ENCODE data around the gene CSF1R.

The CSF1R gene

DNA sequence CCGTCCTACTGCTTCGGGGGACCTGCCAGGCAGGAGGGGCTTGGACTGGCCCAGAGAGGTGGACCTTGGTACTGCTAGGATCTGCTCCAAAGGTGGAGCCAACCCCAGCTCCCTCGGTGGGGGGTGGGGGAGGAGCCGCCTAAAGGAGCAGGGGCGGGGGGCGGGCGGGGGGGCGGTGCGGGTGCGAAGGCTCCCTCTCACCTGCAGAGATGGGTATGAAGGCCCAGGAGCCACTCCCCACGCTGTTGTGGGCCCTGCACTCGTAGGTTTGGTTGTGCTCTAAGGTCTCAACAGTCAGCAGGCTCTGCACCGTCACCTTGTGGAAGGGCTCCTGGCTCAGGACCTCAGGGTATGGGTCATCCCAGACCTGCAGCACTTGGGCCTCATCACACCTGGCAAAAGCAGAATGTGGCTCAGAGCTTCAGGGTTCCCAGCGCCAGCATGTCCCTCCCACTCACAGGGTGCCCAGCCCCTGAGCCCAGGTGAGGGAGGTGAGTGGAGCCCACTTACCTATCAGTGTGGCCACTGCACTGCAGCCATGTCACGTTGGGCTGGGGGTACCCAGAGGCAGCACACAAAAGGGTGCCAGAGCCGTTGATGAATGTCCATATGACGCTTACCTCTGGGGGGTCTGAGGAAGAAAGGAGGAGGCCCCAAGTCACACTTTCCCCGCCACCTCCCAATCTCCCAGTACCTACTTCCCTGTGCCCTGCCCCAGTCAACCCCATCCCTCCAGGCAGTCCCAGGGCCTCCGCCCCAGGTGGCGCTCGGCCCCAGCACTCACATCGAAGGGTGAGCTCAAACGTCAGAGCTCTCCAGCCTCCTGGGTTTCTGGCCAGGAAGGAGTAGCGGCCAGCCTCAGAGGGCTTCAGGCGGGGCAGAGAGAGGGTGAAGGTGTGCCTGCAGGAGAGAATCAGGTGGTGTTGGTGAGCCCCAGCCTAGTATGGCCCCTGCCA, 16.4 kb downstream of the CSF1R start:
- no peak overlapping the region for H3K4me3 ChIP-seq (ENCODE audit: low read depth, low read length)
- no peak for DNase-seq (ENCODE audit: low read depth)
- TF ChIP-seq, protein P1, sequence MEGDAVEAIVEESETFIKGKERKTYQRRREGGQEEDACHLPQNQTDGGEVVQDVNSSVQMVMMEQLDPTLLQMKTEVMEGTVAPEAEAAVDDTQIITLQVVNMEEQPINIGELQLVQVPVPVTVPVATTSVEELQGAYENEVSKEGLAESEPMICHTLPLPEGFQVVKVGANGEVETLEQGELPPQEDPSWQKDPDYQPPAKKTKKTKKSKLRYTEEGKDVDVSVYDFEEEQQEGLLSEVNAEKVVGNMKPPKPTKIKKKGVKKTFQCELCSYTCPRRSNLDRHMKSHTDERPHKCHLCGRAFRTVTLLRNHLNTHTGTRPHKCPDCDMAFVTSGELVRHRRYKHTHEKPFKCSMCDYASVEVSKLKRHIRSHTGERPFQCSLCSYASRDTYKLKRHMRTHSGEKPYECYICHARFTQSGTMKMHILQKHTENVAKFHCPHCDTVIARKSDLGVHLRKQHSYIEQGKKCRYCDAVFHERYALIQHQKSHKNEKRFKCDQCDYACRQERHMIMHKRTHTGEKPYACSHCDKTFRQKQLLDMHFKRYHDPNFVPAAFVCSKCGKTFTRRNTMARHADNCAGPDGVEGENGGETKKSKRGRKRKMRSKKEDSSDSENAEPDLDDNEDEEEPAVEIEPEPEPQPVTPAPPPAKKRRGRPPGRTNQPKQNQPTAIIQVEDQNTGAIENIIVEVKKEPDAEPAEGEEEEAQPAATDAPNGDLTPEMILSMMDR (IDR thresholded peaks at IDR 0.05; ENCODE audit: control insufficient read depth, extremely low read depth, insufficient read depth) = no peak

DNA sequence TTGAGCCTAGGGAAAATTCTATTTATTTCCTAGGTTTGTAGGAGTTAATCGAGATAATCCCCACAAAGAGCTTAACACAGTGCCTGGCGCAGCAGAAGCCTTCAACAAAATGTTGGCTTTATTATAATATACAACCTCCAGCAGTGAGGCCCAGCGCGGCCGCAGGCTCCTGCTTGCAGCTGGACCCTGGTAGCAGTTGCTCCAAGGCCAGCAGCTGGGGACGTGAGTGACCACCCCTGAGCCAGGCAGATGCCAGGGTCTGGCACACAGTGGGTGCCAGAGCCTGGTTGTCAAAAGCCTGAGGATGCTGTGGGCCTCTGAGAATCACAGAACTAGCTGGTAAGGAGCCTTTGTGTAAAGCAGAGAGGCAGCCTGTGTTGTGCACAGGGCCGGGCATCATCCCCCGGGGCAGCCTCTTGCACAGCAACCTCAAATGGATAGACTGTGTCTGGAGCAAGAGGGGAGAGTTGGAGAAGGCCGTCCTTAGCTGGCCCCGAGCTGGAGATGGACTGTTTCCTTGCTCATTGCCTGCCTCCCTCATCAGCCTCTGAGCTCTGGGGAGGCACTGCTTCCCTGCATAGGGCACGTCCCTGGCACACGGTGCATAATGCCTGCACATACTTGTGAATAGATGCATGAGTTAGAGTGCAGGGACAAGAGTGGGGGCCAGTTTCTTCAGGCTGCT, 17.3 kb downstream of the CSF1R start:
- no peak overlapping the region for H3K4me3 ChIP-seq (ENCODE audit: low read depth, low read length)
- no peak for DNase-seq (ENCODE audit: low read depth)
- TF ChIP-seq, protein P1 (IDR thresholded peaks at IDR 0.05; ENCODE audit: control insufficient read depth, extremely low read depth, insufficient read depth) = no peak

DNA sequence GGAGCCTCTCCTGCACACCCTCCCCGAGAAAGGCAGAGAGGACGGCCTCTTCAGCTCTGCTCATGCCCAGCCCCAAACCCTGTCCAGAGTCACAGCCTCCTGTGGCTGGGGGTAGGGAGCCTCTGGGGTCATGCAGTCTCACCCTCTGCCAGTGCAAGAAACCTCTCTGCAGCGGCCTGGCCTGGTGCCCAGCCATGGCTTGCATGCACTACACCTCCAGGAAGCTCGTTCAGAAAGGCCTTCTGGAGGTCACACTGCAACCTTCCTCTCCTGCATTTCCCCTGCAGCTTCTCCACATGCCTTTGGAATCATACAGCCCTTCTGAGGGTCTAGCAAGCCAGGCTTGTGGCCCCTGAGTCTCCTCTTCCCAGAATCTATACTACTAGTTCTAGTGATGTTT, 17.9 kb downstream of the CSF1R start:
- no peak for DNase-seq (ENCODE audit: low read depth)
- no peak overlapping the region for H3K4me3 ChIP-seq (ENCODE audit: low read depth, low read length)
- TF ChIP-seq, protein P1 (IDR thresholded peaks at IDR 0.05; ENCODE audit: control insufficient read depth, extremely low read depth, insufficient read depth) = no peak

DNA sequence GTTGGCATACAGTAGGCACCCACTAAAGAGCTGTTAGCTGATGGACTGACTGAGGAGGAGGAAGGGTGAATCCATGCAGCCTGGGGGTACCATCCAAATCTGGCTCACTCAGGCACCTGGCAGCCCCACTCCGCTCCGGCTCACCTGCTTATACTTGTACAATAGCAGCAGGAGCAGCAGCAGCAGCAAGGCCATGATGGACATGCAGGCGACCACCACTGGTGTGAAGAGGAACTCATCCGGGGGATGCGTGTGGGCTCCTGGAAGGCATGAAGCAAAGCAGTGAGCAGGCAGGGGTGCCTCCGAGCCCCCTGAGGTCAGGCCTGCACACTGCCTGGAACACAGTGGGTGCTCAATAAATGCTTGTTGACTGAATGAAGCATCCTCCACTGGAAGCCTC, 18.3 kb downstream of the CSF1R start:
- no peak for DNase-seq (ENCODE audit: low read depth)
- H3K4me3 ChIP-seq (ENCODE audit: low read depth, low read length) = no peak overlapping the region

DNA sequence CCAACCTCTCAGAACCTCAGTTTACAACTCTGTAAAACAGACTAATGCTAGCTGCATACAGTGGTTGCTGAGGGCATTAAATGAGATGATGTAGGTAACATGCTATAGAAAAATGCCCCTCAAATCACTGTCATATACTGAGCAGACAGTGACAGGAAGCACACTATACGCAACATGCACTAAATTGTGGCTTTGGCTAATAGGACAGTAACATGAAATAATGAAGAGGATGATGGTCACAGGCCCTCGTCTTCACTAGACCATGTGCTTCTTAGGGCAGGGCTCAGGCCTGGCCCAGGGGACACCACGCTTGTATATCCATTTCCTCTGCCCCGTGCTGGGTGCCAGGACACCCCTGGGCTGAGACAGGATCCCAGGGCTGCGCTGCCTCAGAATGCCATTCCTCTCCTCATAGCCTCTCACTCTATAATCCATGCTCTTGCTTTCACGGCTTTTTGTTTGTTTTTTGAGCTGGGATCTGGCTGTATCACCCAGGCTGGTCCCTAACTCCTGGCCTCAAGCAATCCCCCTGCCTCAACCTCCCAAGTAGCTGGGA, 18.9 kb downstream of the CSF1R start:
- TF ChIP-seq, protein P1 (IDR thresholded peaks at IDR 0.05; ENCODE audit: control insufficient read depth, extremely low read depth, insufficient read depth) = no peak
- no peak overlapping the region for H3K4me3 ChIP-seq (ENCODE audit: low read depth, low read length)
- DNase-seq (ENCODE audit: low read depth) = no peak

More for the DNA sequence above, 18.3 kb downstream of the CSF1R start:
- TF ChIP-seq, protein P1 (IDR thresholded peaks at IDR 0.05; ENCODE audit: control insufficient read depth, extremely low read depth, insufficient read depth) = no peak

DNA sequence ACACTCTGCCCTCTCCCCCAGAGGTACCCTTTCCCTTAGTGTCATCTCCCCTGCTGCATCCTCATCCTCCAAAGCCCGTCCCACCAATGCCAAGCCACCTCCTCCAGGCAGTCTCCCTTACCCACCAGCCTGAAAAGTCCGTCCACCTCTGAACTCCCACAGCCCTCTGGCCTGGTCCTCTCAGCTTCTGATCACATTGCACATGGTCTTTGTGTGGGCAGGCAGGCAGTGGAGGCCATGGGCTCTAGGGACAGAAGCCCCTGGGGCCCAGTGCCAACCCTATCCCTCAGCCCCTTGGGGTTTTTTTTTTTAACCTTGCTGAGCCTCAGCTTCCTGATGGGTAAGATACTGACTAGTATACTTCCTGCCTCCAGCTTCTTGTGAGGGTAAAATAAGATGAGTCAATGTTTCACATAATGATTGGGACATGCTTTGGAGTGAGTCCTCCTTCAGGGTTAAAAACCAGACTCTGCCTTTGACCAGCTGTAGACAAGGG, 19.4 kb downstream of the CSF1R start:
- H3K4me3 ChIP-seq (ENCODE audit: low read depth, low read length) = no peak overlapping the region
- TF ChIP-seq, protein P1 (IDR thresholded peaks at IDR 0.05; ENCODE audit: control insufficient read depth, extremely low read depth, insufficient read depth) = no peak
- no peak for DNase-seq (ENCODE audit: low read depth)

All from LNCaP clone FGC (cell line).